ENCODE data around the gene LCP1. TPM values are rescaled to one million over a fixed set of nuclear protein-coding genes. Genes with fewer than 3 reads are reported as not detected.

LCP1 gene
- total RNA-seq, 1 donor from 2014 or later: 0.53 TPM

DNA sequence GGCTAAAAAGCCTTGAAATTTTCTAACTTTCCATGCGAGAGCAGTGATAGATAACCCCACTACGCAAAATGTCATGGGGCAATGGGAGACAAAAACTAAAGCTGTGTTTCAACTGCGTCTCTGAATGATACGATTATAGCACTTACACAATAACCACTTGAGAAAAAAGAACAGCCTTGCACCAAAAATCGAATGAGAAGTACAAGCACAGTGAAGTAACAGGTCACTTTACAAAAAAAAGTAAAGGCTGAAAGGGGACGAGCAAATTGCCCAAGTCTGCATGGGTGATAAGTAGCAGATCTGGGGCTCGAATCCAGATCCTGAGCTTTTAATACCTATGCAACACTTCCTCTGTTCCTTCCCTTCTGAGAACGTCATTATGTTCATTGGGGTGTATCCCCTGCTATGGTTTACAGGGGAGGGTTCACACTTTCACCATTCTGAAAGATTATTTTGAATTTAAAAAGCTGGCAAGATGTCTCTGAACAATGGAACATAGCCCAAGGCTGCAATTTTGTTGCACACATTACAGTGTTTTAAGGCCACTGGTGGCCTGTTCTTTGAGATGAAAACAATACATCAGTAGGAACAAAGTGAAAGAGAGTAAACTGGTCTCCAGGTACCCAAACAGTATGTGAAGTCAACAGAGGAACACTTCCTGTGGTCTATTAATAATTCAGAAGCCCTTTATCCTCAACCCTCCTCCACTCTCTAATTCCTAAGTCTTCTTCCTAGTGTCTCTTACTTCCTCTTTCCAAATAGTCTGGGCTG, 80.3 kb downstream of the LCP1 start:
- no peaks in the 10 kb centered on the region for H3K36me3 ChIP-seq (ENCODE audit: control insufficient read depth, insufficient read depth, low read length)
- DNase-seq (ENCODE audit: low read depth) (no peak), FAIRE-seq (no peak)
- H3K4me3 ChIP-seq (ENCODE audit: low read depth, low read length): no peak overlapping the region
- no peaks in the 10 kb centered on the region for H3K27me3 ChIP-seq (ENCODE audit: control insufficient read depth, insufficient read depth, low read length)
- TF ChIP-seq, protein P1, sequence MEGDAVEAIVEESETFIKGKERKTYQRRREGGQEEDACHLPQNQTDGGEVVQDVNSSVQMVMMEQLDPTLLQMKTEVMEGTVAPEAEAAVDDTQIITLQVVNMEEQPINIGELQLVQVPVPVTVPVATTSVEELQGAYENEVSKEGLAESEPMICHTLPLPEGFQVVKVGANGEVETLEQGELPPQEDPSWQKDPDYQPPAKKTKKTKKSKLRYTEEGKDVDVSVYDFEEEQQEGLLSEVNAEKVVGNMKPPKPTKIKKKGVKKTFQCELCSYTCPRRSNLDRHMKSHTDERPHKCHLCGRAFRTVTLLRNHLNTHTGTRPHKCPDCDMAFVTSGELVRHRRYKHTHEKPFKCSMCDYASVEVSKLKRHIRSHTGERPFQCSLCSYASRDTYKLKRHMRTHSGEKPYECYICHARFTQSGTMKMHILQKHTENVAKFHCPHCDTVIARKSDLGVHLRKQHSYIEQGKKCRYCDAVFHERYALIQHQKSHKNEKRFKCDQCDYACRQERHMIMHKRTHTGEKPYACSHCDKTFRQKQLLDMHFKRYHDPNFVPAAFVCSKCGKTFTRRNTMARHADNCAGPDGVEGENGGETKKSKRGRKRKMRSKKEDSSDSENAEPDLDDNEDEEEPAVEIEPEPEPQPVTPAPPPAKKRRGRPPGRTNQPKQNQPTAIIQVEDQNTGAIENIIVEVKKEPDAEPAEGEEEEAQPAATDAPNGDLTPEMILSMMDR (IDR thresholded peaks at IDR 0.05; ENCODE audit: insufficient read depth, low read length, severe bottlenecking): no peak

DNA sequence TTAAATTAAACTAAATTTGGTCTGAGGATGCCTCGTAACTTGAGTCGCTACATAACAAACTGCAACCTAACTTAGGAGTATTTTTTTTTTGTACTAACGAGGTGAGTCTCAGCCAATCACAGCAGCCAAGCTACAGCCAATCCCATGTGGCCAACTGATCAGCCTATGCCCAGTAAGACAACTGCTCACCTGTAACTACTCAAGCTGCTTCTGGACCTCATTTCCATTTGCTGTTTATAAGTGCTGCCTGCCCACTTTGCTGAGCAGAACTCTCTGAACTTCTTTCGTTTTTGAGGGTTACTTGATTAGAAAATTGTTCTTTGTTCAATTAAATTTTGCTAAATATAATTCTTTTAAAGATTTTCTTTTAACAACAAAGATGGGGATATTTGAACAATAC, 81.0 kb downstream of the LCP1 start:
- Histone ChIP-seq H3K4me3 (ENCODE audit: low read depth, low read length) (no peak overlapping the region), H3K36me3 (ENCODE audit: control insufficient read depth, insufficient read depth, low read length) (no peaks in the 10 kb centered on the region), H3K27me3 (ENCODE audit: control insufficient read depth, insufficient read depth, low read length) (no peaks in the 10 kb centered on the region)
- TF ChIP-seq, protein P1 (IDR thresholded peaks at IDR 0.05; ENCODE audit: insufficient read depth, low read length, severe bottlenecking): no peak
- no peak for FAIRE-seq
- no peak for DNase-seq (ENCODE audit: low read depth)

DNA sequence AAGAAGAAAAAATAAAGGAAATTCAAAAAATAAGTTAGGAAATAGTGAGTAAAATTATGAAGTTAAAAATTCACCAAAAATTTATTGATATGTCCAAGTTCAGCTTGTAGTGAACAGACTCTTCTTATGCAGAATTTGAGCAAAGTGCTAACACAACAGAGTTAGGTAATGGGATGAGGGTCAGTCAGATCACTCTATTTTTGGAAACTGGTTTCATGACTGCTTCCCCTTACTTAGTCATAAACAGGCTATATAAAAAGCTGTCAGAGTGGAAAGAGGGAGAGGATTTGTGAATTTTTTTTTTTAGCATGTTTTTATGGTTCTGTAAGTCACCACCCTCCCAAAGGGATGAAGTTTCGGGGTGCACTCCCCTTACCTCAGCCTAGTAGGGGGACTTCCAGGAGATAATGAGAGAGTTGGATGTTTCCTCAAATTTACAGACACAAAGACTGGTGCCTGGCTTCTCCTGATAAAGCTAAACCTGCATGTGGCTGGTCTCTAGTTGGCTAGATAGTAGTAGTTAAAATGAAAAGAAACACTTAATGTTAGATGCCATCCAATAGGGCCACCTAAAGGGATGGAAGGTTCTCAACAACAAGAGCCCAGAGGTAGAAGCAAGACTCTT, 81.7 kb downstream of the LCP1 start:
- Histone ChIP-seq H3K36me3 (ENCODE audit: control insufficient read depth, insufficient read depth, low read length) (no peaks in the 10 kb centered on the region), H3K27me3 (ENCODE audit: control insufficient read depth, insufficient read depth, low read length) (no peaks in the 10 kb centered on the region), H3K4me3 (ENCODE audit: low read depth, low read length) (no peak overlapping the region)
- DNase-seq (ENCODE audit: low read depth) (peak; percentile 20), FAIRE-seq (no peak)
- TF ChIP-seq, protein P1 (IDR thresholded peaks at IDR 0.05; ENCODE audit: insufficient read depth, low read length, severe bottlenecking): no peak

DNA sequence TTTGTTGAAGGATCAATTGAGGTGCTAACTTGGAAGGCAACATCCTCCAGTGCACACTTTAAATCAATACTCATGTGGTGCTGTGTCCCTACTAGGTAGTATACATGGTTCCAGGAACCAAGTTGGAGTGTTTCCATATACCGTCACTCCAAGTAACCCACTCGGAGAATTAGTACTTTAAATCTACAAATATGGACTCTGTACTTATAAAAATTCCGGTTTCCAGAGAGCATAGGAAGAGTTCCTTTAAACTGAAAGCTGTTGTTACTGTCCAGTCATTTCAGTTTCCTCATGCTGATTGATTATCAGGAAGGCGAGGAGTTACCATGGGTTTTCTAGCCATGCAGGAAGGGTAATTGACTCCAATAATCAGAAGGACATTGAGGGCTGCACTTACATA, 84.3 kb downstream of the LCP1 start:
- FAIRE-seq: no peak
- TF ChIP-seq, protein P1 (IDR thresholded peaks at IDR 0.05; ENCODE audit: insufficient read depth, low read length, severe bottlenecking): no peak

DNA sequence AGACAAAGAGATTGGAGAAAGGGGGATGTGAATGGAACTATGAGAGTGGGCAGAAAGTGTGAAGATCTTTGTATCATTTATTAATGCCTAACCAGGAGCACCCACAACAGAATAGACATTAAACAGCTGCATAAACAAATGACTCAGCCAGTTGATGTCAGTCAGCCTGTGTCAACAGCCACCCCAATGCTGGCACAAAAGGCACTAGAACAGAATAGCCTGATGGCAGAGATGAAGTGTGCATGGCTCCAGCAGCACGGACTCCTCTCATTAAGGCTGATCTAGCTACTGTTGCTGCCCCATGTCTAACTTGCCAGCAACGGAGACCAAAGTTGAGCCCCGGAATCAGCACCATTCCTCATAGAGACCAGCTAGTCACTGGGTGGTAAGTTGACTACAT, 85.0 kb downstream of the LCP1 start:
- Histone ChIP-seq H3K4me3 (ENCODE audit: low read depth, low read length) (no peak overlapping the region), H3K36me3 (ENCODE audit: control insufficient read depth, insufficient read depth, low read length) (no peaks in the 10 kb centered on the region), H3K27me3 (ENCODE audit: control insufficient read depth, insufficient read depth, low read length) (no peaks in the 10 kb centered on the region)
- DNase-seq (ENCODE audit: low read depth) (no peak), FAIRE-seq (no peak)
- TF ChIP-seq, protein P1 (IDR thresholded peaks at IDR 0.05; ENCODE audit: insufficient read depth, low read length, severe bottlenecking): no peak

More for the DNA sequence above, 84.3 kb downstream of the LCP1 start:
- DNase-seq (ENCODE audit: low read depth): no peak
- H3K27me3 ChIP-seq (ENCODE audit: control insufficient read depth, insufficient read depth, low read length): no peaks in the 10 kb centered on the region
- H3K4me3 ChIP-seq (ENCODE audit: low read depth, low read length): no peak overlapping the region
- no peaks in the 10 kb centered on the region for H3K36me3 ChIP-seq (ENCODE audit: control insufficient read depth, insufficient read depth, low read length)
